ENCODE data around the gene ARHGEF7.

DNA sequence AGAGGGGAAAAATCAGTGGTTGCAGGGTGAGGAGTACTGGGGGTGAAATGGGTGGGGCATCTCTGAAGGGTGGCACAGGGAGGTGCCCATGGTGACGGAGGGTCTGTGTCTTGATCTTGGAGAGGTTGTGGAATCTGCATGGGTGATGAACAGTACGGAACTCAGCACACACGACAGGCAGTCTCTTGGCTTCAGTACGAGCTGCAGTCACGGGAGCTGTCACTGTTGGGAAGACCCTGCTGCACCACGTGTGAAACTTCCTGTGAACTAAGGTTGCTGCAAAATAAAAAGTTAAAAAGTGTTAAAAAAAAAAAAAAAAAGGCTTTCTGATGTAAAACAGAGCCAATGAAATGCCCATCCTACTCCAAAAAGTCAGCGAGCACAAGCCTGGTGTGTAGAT is 239.7 kb downstream of the ARHGEF7 start:
- TF ChIP-seq POLR2A (IDR thresholded peaks at IDR 0.05) = no peak
- TF ChIP-seq, protein P1, sequence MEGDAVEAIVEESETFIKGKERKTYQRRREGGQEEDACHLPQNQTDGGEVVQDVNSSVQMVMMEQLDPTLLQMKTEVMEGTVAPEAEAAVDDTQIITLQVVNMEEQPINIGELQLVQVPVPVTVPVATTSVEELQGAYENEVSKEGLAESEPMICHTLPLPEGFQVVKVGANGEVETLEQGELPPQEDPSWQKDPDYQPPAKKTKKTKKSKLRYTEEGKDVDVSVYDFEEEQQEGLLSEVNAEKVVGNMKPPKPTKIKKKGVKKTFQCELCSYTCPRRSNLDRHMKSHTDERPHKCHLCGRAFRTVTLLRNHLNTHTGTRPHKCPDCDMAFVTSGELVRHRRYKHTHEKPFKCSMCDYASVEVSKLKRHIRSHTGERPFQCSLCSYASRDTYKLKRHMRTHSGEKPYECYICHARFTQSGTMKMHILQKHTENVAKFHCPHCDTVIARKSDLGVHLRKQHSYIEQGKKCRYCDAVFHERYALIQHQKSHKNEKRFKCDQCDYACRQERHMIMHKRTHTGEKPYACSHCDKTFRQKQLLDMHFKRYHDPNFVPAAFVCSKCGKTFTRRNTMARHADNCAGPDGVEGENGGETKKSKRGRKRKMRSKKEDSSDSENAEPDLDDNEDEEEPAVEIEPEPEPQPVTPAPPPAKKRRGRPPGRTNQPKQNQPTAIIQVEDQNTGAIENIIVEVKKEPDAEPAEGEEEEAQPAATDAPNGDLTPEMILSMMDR (IDR thresholded peaks at IDR 0.05) = no peak

Data from thyroid gland (tissue), 4 donors.